ENCODE data around the gene FAM117B. TPM values are rescaled to one million over a fixed set of nuclear protein-coding genes. Genes with fewer than 3 reads are reported as not detected.
"Not testable (repeated sequence)": the region's sequence is repeated elsewhere in the genome, so short reads cannot be mapped to it uniquely, and the experiment has no call there.

Gene FAM117B
- total RNA-seq, 6 experiments from 2014 or later = 0.55 to 1.2 (median 0.87) TPM

DNA sequence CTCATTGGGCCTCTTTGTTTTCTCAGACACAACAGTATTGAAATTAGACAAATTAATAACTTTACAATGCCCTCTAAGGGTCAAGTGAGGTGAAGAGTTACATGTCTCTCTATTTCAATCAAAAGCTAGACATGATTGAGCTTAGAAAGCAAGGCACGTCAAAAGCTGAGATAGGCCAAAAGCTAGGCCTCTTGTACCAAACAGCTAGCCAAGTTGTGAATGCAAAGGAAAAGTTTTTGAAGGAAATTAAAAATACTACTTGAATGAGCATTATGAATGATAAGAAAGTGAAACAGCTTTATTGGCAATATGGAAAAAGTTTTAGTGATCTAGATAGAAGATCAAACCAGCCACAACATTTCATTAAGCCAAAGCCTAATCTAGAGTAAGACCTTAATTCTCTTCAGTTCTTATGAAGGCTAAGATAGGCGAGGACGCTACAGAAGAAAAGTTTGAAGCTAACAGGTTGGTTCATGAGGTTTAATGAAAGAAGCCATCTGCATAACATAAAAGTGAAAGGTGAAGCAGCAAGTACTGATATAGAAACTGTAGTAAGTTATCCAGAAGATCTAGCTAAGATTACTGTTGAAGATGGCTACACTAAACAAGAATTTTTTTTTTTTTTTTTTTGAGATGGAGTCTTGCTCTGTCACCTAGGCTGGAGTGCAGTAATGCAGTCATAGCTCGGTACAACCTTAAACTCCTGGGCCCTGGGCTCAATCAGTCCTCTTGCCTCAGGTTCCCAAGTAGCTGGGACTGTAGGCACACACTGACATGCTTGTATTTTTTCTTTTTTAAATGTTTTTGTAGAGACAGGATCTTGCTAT is 65.5 kb downstream of the FAM117B start:
- Mint-ChIP-seq H3K27me3 (ENCODE audit: insufficient read depth) (no peaks in the 10 kb centered on the region; the same call in 1 of the 2 replicates), H3K9me3 (no peaks in the 10 kb centered on the region), H3K4me3 (no peak overlapping the region), H3K27ac (no peak overlapping the region), H3K36me3 (ENCODE audit: low read depth) (no peaks in the 10 kb centered on the region), H3K4me1 (ENCODE audit: low read depth) (no peaks in the 10 kb centered on the region)
- TF ChIP-seq, protein P1, sequence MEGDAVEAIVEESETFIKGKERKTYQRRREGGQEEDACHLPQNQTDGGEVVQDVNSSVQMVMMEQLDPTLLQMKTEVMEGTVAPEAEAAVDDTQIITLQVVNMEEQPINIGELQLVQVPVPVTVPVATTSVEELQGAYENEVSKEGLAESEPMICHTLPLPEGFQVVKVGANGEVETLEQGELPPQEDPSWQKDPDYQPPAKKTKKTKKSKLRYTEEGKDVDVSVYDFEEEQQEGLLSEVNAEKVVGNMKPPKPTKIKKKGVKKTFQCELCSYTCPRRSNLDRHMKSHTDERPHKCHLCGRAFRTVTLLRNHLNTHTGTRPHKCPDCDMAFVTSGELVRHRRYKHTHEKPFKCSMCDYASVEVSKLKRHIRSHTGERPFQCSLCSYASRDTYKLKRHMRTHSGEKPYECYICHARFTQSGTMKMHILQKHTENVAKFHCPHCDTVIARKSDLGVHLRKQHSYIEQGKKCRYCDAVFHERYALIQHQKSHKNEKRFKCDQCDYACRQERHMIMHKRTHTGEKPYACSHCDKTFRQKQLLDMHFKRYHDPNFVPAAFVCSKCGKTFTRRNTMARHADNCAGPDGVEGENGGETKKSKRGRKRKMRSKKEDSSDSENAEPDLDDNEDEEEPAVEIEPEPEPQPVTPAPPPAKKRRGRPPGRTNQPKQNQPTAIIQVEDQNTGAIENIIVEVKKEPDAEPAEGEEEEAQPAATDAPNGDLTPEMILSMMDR (IDR thresholded peaks at IDR 0.05) = no peak
- DNase-seq = no peak

DNA sequence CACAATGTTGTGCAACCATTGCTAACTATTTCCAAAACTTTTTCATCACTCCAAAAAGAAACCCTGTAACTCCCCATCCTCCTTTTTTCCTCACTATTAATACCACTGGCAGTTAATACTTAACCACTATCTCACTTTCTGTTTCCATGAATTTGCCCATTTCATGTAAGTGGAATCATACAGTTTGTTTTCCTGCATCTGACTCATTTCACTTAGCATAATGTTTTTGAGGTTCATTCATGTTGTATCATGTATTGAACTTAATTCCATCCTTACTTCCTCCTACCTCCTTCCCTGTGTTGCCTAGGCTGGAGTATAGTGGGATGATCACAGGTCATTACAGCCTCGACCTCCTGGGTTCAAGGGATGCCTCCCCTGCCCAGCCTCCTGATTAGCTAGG is 68.3 kb downstream of the FAM117B start:
- H3K9me3 Mint-ChIP-seq = no peaks in the 10 kb centered on the region
- no peaks in the 10 kb centered on the region for H3K4me1 Mint-ChIP-seq (ENCODE audit: low read depth)
- H3K27ac Mint-ChIP-seq = no peak overlapping the region
- TF ChIP-seq, protein P1 (IDR thresholded peaks at IDR 0.05) = no peak
- DNase-seq = no peak
- H3K27me3 Mint-ChIP-seq (ENCODE audit: insufficient read depth) = no peaks in the 10 kb centered on the region; the same call in 1 of the 2 replicates
- H3K4me3 Mint-ChIP-seq = no peak overlapping the region
- no peaks in the 10 kb centered on the region for H3K36me3 Mint-ChIP-seq (ENCODE audit: low read depth)

DNA sequence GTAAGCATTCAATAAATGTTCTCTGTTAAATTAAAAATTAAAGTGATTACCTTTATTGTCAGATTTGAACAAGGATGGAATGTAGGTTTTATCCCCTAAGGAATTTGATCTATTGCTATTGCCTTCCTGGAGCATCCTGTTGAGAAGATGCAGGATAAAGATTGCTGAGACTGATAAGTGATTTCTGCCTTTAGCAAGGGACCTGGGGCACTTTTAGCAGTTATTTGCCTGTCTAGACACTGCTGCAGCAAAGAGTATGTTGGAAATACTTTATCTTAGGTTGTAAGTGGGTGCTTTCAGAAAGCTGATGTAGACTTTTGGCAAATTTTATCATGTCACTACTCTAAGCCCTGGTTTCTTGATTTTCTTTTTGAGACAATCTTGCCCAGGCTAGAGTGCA is 69.5 kb downstream of the FAM117B start:
- H3K36me3 Mint-ChIP-seq (ENCODE audit: low read depth) = no peaks in the 10 kb centered on the region
- DNase-seq = no peak
- H3K4me3 Mint-ChIP-seq = no peak overlapping the region
- no peaks in the 10 kb centered on the region for H3K4me1 Mint-ChIP-seq (ENCODE audit: low read depth)
- TF ChIP-seq, protein P1 (IDR thresholded peaks at IDR 0.05) = no peak
- no peaks in the 10 kb centered on the region; the same call in none of the 2 replicates for H3K27me3 Mint-ChIP-seq (ENCODE audit: insufficient read depth)
- H3K9me3 Mint-ChIP-seq = no peaks in the 10 kb centered on the region
- H3K27ac Mint-ChIP-seq = no peak overlapping the region

DNA sequence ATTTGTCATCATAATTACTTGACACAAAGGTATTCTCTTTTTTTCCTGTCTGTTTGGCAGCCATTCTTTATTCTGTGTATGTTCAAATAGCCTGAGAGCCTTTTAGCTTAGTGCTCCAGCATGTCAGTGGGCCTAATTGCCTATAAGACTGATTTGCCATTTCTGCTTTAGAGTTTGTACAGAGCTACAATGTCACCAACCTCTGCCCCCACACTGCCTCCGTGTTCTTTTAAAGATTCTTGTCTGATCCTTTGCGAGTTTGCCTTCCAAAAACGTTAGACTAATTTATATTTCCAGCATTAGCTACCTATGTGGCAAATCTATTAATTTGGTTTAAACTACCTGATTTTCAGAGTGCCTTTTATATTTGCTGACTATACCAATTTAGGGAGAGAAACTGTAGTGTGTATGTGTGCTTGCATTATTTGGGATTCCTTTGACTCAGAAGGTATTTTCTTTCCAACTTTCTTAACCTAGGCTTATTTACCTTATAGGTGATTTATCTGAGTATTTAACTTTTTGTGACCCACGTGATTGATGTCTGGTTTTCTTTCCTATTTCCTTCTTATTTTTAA is 70.8 kb downstream of the FAM117B start:
- H3K36me3 Mint-ChIP-seq (ENCODE audit: low read depth) = no peaks in the 10 kb centered on the region
- H3K27ac Mint-ChIP-seq = no peak overlapping the region
- H3K4me1 Mint-ChIP-seq (ENCODE audit: low read depth) = no peaks in the 10 kb centered on the region
- no peak for DNase-seq
- TF ChIP-seq, protein P1 (IDR thresholded peaks at IDR 0.05) = no peak
- H3K9me3 Mint-ChIP-seq = no peaks in the 10 kb centered on the region
- H3K27me3 Mint-ChIP-seq (ENCODE audit: insufficient read depth) = peaks cover under 1% of the 10 kb centered on the region
- H3K4me3 Mint-ChIP-seq = no peak overlapping the region

DNA sequence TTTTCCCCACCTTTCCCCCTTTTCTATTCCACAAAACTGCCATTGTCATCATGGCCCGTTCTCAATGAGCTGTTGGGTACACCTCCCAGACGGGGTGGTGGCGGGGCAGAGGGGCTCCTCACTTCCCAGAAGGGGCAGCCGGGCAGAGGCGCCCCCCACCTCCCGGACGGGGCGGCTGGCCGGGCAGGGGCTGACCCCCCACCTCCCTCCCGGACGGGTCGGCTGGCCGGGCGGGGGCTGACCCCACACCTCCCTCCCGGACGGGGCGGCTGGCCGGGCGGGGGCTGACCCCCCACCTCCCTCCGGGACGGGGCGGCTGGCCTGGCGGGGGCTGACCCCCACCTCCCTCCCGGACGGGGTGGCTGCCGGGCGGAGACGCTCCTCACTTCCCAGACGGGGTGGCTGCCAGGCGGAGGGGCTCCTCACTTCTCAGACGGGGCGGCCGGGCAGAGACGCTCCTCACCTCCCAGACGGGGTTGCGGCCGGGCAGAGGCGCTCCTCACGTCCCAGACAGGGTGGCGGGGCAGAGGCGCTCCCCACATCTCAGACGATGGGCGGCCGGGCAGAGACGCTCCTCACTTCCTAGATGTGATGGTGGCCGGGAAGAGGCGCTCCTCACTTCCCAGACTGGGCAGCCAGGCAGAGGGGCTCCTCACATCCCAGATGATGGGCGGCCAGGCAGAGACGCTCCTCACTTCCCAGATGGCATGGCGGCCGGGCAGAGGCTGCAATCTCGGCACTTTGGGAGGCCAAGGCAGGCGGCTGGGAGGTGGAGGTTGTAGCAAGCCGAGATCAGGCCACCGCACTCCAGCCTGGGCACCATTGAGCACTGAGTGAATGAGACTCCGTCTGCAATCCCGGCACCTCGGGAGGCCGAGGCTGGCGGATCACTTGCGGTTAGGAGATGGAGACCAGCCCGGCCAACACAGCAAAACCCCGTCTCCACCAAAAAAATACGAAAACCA is 80.5 kb downstream of the FAM117B start:
- H3K27ac Mint-ChIP-seq; H3K27me3 Mint-ChIP-seq (ENCODE audit: insufficient read depth); H3K4me3 Mint-ChIP-seq; DNase-seq; H3K4me1 Mint-ChIP-seq (ENCODE audit: low read depth): not testable (repeated sequence)
- Mint-ChIP-seq H3K9me3 (peaks cover 36% of the 10 kb centered on the region), H3K36me3 (ENCODE audit: low read depth) (peaks cover 23% of the 10 kb centered on the region)

Measured in HFFc6 (cell line).